Transverse colon (tissue), 4 donors: ENCODE measurements around the gene OTOS. TPM values are rescaled to one million over a fixed set of nuclear protein-coding genes. Genes with fewer than 3 reads are reported as not detected.

Experiments used
- DNase-seq: peaks from one replicate; pipeline ENCODE4 v3.0.0-alpha.2; 2019
- H3K27ac ChIP-seq, 4 donors: fragments of 200-600 bp; sonication (generic); 2 replicates each; pipeline ENCODE4 v1.5.1; 2016 to 2018; ENCODE audit warnings: inconsistent platforms in 4 of 4
- H3K27me3 ChIP-seq: fragments of 200-600 bp; sonication (generic); 2 replicates; pipeline ENCODE4 v1.5.1; 2017; ENCODE audit warnings: inconsistent platforms
- H3K36me3 ChIP-seq, 4 donors: fragments of 200-600 bp; sonication (generic); 2 replicates each; pipeline ENCODE4 v1.5.1; 2017 to 2019; ENCODE audit warnings: inconsistent platforms in 4 of 4
- H3K4me1 ChIP-seq, 4 donors: fragments of 200-600 bp; sonication (generic); 2 replicates each; pipeline ENCODE4 v1.5.1; 2017 to 2020; ENCODE audit warnings: inconsistent platforms in 4 of 4
- H3K4me3 ChIP-seq, 4 donors: fragments of 200-600 bp; sonication (generic); 1 replicate in 1 of 4; 2 replicates in 3 of 4; pipeline versions ENCODE4 v1.5.1 to v1.6.1; 2017 to 2019; ENCODE audit warnings: inconsistent platforms in 4 of 4
- H3K9me3 ChIP-seq, 2 donors: fragments of 200-600 bp; sonication (generic); 2 replicates each; pipeline ENCODE4 v1.5.1; 2017 to 2019; ENCODE audit warnings: inconsistent platforms in 2 of 2
- CTCF ChIP-seq, 5 experiments: fragments of 200-600 bp in 3 of 5; fragments of 450-650 bp in 2 of 5; sonication (generic) in 3 of 5; IDR thresholded peaks; 1 replicate in 2 of 5; 2 replicates in 3 of 5; pipeline ENCODE4 v1.5.1; 2016 to 2017; ENCODE audit warnings: antibody characterized with exemption in 5 of 5, inconsistent platforms in 3 of 5, mild to moderate bottlenecking in 2 of 5, moderate library complexity in 1 of 5
- EP300 ChIP-seq: sonication (generic); formaldehyde crosslinking; IDR thresholded peaks from one replicate; pipeline ENCODE4 v1.6.1; 2017; ENCODE audit warnings: antibody characterized with exemption, low read depth
- POLR2A ChIP-seq: fragments of 450-650 bp; IDR thresholded peaks from one replicate; pipeline ENCODE4 v1.6.1; 2016; ENCODE audit warnings: antibody characterized with exemption, mild to moderate bottlenecking, moderate library complexity
- POLR2AphosphoS5 ChIP-seq, 3 donors: sonication (generic); formaldehyde crosslinking; IDR thresholded peaks; one replicate each; pipeline ENCODE4 v1.6.1; 2016; ENCODE audit warnings: antibody characterized with exemption in 3 of 3
- WGBS, 2 donors: methylation state at CpG; one replicate each; pipeline ENCODE4 v1.1.5; 2018; ENCODE audit warnings: low coverage in 1 of 2; 5-methylcytosine and 5-hydroxymethylcytosine counted together
- in situ Hi-C, 4 donors: fragments of 200-750 bp; cut with MboI; loops; one replicate each; pipeline versions ENCODE4 v1.15.0 to v1.15.1; 2017; ENCODE audit warnings: low sequenced_read_pairs in 3 of 4, low pct_ligation_motif_present in 1 of 4, low pct_unique_long_range_greater_than_20kb in 1 of 4
- intact Hi-C: fragments of 100-400 bp; cut with DNase I; formaldehyde crosslinking; loops from one replicate; pipeline ENCODE4 v1.15.1; 2023; ENCODE audit warnings: low total_unique reads
- total RNA-seq, 4 donors: library from RNA; depleted of rRNA; stranded (reverse); fragments of >200 nt; gene quantifications; one replicate each; pipeline ENCODE4 v1.1.0, GENCODE V29; 2016

The OTOS gene
- total RNA-seq, 4 donors from 2014 or later: not detected

- H3K27ac ChIP-seq: no peak overlapping the region
- TF ChIP-seq POLR2AphosphoS5 (IDR thresholded peaks at IDR 0.05): no peak
- no peak for TF ChIP-seq CTCF (IDR thresholded peaks at IDR 0.05)
- TF ChIP-seq POLR2A: no peak
- no peak for TF ChIP-seq EP300
- 73 to 95% methylated on average over 4 to 22 of the region's 22 CpGs for WGBS, 2 donors
- intact Hi-C loops: no loop called here
- H3K4me3 ChIP-seq: no peak overlapping the region
- H3K36me3 ChIP-seq: peaks cover 0 to 16% (median 7%) of the 10 kb centered on the region in 4 donors
- H3K9me3 ChIP-seq: no peaks in the 10 kb centered on the region
- in situ Hi-C loops: loop anchor here in 1 of 4 donors (10.0 kb wide), 1 partner anchor 67 kb away; no protein-coding TSS in a partner anchor
- DNase-seq: no peak
- no peaks in the 10 kb centered on the region for H3K27me3 ChIP-seq
- peaks cover 7 to 20% (median 12%) of the 10 kb centered on the region in 4 donors for H3K4me1 ChIP-seq
Measured at GRCh38 chr2:240131941-240132650, 8.4 kb downstream of the OTOS start.

GRCh38 chr2:240131296-240131695 lies 9.2 kb downstream of the OTOS start:
- in situ Hi-C loops: loop anchor here in 1 of 4 donors (10.0 kb wide), 1 partner anchor 66 kb away; no protein-coding TSS in a partner anchor
- WGBS, 2 donors: 88 to 100% methylated on average over 1 to 16 of the region's 16 CpGs
- Histone ChIP-seq H3K27me3 (no peaks in the 10 kb centered on the region), H3K9me3 (no peaks in the 10 kb centered on the region), H3K4me1 (peaks cover 7 to 13% (median 9%) of the 10 kb centered on the region in 4 donors), H3K4me3 (no peak overlapping the region), H3K27ac (no peak overlapping the region), H3K36me3 (peaks cover 0 to 16% (median 7%) of the 10 kb centered on the region in 4 donors)
- no peak for DNase-seq
- no peak for TF ChIP-seq CTCF (IDR thresholded peaks at IDR 0.05)
- TF ChIP-seq EP300: no peak
- no peak for TF ChIP-seq POLR2AphosphoS5 (IDR thresholded peaks at IDR 0.05)
- no peak for TF ChIP-seq POLR2A
- intact Hi-C loops: no loop called here

GRCh38 chr2:240130393-240131195 lies 9.9 kb downstream of the OTOS start:
- Histone ChIP-seq H3K9me3 (no peaks in the 10 kb centered on the region), H3K27ac (no peak overlapping the region), H3K4me1 (peaks cover 7 to 13% (median 9%) of the 10 kb centered on the region in 4 donors), H3K27me3 (no peaks in the 10 kb centered on the region), H3K36me3 (peaks cover 0 to 16% (median 7%) of the 10 kb centered on the region in 4 donors), H3K4me3 (no peak overlapping the region)
- TF ChIP-seq POLR2AphosphoS5 (IDR thresholded peaks at IDR 0.05) (no peak), EP300 (no peak), CTCF (IDR thresholded peaks at IDR 0.05) (no peak), POLR2A (no peak)
- 83 to 90% methylated on average over 1 to 23 of the region's 23 CpGs for WGBS, 2 donors
- intact Hi-C loops (no loop called here), in situ Hi-C loops (loop anchor here in 1 of 4 donors (10.0 kb wide), 1 partner anchor 66 kb away; no protein-coding TSS in a partner anchor)
- DNase-seq: no peak
